Uterus (tissue), 4 donors: Measurements from ENCODE around the gene HSH2D. TPM values are rescaled to one million over a fixed set of nuclear protein-coding genes. Genes with fewer than 3 reads are reported as not detected.
"Not testable (repeated sequence)": the region's sequence is repeated elsewhere in the genome, so short reads cannot be mapped to it uniquely, and the experiment has no call there.

Experiments used
- DNase-seq, 2 donors: peaks; one replicate each; pipeline ENCODE4 v3.0.0-alpha.2; 2019 to 2020
- H3K27ac ChIP-seq, 2 donors: fragments of 200-600 bp; sonication (generic); 1 replicate in 1 of 2; 2 replicates in 1 of 2; pipeline ENCODE4 v1.5.1; 2016 to 2018
- H3K27me3 ChIP-seq, 2 donors: fragments of 200-600 bp; sonication (generic); one replicate each; pipeline ENCODE4 v1.5.1; 2018 to 2019; ENCODE audit warnings: control low read depth in 1 of 2
- H3K36me3 ChIP-seq, 2 donors: fragments of 200-600 bp; sonication (generic); one replicate each; pipeline ENCODE4 v1.5.1; 2019; ENCODE audit warnings: control low read depth in 1 of 2
- H3K4me1 ChIP-seq, 2 donors: fragments of 200-600 bp; sonication (generic); one replicate each; pipeline ENCODE4 v1.5.1; 2018 to 2019; ENCODE audit warnings: control low read depth in 1 of 2
- H3K4me3 ChIP-seq, 2 donors: fragments of 200-600 bp; sonication (generic); 1 replicate in 1 of 2; 2 replicates in 1 of 2; pipeline ENCODE4 v1.5.1; 2018 to 2019; ENCODE audit warnings: mild to moderate bottlenecking in 1 of 2
- H3K9me3 ChIP-seq, 2 donors: fragments of 200-600 bp; sonication (generic); one replicate each; pipeline ENCODE4 v1.5.1; 2019; ENCODE audit warnings: control low read depth in 1 of 2
- POLR2A ChIP-seq, 2 donors: fragments of 450-650 bp; IDR thresholded peaks; one replicate each; pipeline ENCODE4 v1.6.1; 2016; ENCODE audit warnings: antibody characterized with exemption in 2 of 2, mild to moderate bottlenecking in 1 of 2, moderate library complexity in 1 of 2
- intact Hi-C: fragments of 100-400 bp; cut with DNase I; formaldehyde crosslinking; loops from one replicate; pipeline ENCODE4 v1.15.1; 2023; ENCODE audit warnings: low total_unique reads
- total RNA-seq, 4 donors: library from RNA; depleted of rRNA in 3 of 4; stranded (reverse); fragments of >200 nt in 3 of 4; gene quantifications; one replicate each; pipeline versions ENCODE4 v1.1.0 to v1.2.4, GENCODE V29; 2014 to 2023
- TF ChIP-seq, protein P1 (sequence below), 4 experiments: fragments of 200-600 bp in 2 of 4; fragments of 450-650 bp in 2 of 4; sonication (generic) in 2 of 4; IDR thresholded peaks; one replicate each; pipeline ENCODE4 v1.5.1; 2016 to 2019; ENCODE audit warnings: antibody characterized with exemption in 4 of 4, mild to moderate bottlenecking in 2 of 4, moderate library complexity in 1 of 4
- donor health status: DM: yes; HTN: yes; CAD: no.

Gene HSH2D
- total RNA-seq, 4 donors from 2014 or later = 1.4 to 3.1 (median 2.4) TPM; not detected in 1

DNA sequence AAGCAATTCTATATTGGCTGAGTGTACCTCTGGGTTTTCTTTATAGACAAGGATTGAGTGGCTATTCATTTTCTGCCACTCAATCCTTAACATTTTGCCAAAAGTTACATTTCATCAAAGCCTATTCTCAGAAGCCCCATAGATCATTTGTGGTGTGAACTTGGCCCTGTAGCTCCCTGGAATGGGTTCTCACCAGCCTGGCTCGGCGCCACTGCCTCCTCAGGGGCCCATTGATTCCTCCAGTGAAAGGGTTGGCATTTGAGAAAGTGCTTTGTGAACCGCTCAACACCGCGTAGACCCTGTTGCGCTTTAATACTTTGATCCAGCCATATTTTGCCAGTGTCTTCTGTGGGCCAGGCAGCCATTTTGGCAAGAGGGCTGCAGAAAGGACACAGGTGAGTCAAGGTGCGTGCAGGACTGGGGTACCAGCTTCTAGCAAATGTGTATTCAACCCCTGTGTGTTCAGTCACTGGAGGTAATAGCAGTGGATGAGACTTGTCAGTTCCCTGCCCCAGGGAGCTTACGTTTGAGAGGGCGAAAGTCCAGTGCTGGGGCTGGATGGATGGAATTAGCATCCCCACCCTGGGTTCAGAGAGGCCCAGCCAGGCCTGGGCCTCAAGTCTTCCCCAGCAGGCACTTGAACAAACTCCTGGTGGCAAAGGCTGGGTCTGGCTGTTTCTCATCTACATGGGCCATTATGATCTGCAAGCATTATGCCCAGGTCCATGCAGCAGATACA is 28.0 kb upstream of the HSH2D start:
- no peak overlapping the region for H3K27ac ChIP-seq
- H3K27me3 ChIP-seq = no peaks in the 10 kb centered on the region
- no peaks in the 10 kb centered on the region for H3K9me3 ChIP-seq
- H3K36me3 ChIP-seq = no peaks in the 10 kb centered on the region
- H3K4me1 ChIP-seq = peaks cover 7 to 19% of the 10 kb centered on the region in 2 donors
- no peak for DNase-seq
- intact Hi-C loops = no loop called here
- TF ChIP-seq, protein P1, sequence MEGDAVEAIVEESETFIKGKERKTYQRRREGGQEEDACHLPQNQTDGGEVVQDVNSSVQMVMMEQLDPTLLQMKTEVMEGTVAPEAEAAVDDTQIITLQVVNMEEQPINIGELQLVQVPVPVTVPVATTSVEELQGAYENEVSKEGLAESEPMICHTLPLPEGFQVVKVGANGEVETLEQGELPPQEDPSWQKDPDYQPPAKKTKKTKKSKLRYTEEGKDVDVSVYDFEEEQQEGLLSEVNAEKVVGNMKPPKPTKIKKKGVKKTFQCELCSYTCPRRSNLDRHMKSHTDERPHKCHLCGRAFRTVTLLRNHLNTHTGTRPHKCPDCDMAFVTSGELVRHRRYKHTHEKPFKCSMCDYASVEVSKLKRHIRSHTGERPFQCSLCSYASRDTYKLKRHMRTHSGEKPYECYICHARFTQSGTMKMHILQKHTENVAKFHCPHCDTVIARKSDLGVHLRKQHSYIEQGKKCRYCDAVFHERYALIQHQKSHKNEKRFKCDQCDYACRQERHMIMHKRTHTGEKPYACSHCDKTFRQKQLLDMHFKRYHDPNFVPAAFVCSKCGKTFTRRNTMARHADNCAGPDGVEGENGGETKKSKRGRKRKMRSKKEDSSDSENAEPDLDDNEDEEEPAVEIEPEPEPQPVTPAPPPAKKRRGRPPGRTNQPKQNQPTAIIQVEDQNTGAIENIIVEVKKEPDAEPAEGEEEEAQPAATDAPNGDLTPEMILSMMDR (IDR thresholded peaks at IDR 0.05) = no peak
- no peak for TF ChIP-seq POLR2A (IDR thresholded peaks at IDR 0.05)
- H3K4me3 ChIP-seq = no peak overlapping the region

DNA sequence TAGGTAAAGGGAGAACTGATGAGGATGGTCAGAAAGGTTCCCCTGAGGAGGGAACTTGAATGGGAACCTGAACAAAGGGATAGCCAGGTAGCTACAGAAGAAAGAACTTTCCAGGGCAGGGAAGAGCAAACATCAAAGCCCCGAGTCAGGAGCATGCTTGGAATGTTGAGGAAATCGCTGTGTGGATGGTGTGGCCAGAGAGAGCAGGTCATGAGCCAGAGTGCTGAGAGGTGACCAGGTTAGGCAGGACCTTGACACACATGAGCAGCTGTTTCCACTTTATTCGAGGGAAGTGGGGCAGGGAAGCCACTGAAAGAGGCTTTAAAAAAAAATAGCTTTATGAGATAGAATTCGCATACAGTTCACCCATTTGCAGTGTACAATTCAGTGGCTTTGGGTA is 27.4 kb upstream of the HSH2D start:
- no peak for TF ChIP-seq POLR2A (IDR thresholded peaks at IDR 0.05)
- TF ChIP-seq, protein P1 (IDR thresholded peaks at IDR 0.05) = no peak
- H3K27me3 ChIP-seq = no peaks in the 10 kb centered on the region
- no peak overlapping the region for H3K4me3 ChIP-seq
- no peaks in the 10 kb centered on the region for H3K9me3 ChIP-seq
- intact Hi-C loops = no loop called here
- no peak overlapping the region for H3K27ac ChIP-seq
- peaks cover 7 to 19% of the 10 kb centered on the region in 2 donors for H3K4me1 ChIP-seq
- H3K36me3 ChIP-seq = no peaks in the 10 kb centered on the region
- no peak for DNase-seq

DNA sequence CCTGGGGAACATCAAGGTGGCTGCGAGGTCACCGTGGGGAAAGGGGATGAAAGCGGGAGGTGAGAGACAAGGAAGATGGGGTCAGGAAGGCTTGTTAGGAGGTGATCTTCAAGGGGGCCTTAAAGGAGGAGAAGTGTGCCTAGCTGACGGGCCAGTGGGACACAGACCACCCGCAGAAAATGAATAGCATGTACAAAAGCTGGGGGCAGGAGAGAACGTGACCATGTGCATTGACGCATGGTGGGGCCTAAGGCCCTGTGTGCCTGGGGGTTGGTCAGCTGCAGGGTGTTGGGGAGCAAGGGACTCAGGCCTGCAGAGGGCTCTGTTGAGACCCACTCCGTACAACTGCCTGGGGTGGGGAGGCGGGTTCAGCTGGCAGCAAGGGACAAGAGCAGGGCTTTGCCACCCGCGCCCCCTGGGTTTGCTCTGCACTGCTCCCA is 25.9 kb upstream of the HSH2D start:
- peaks cover 4 to 14% of the 10 kb centered on the region in 2 donors for H3K4me1 ChIP-seq
- no peak overlapping the region for H3K27ac ChIP-seq

DNA sequence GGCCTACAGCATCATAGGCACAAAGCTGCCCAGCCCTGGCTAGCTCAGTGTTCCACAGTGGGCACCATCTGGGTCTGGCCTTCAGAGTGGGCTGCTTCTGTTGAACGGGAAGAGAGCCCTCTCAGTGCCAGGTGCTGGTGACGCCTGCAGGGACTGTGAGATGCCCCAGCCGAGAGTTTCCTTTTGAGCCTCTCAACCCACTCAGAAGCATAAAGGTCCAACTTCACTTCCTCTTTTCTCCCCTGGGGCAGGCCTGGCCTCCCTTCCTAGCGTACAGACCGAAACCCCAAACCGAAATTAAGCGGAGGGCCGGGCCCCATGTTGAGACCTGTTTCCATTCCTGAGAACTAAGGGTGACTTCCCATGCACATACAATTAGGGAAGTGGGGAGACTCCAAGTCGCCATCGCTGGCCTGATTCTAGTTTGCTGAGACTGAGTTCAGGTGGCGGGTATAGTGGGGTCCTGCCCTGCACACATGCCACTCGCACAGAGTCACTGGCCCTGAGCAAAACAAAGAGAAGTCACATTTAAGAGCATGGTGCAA is 24.9 kb upstream of the HSH2D start:
- intact Hi-C loops = no loop called here
- no peaks in the 10 kb centered on the region for H3K36me3 ChIP-seq
- no peak for TF ChIP-seq POLR2A (IDR thresholded peaks at IDR 0.05)
- TF ChIP-seq, protein P1 (IDR thresholded peaks at IDR 0.05) = no peak
- H3K4me3 ChIP-seq = no peak overlapping the region
- no peak overlapping the region for H3K27ac ChIP-seq
- H3K9me3 ChIP-seq = no peaks in the 10 kb centered on the region
- no peaks in the 10 kb centered on the region for H3K27me3 ChIP-seq
- peaks cover 0 to 10% of the 10 kb centered on the region in 2 donors for H3K4me1 ChIP-seq
- DNase-seq = no peak

More for the DNA sequence above, 25.9 kb upstream of the HSH2D start:
- no peak for DNase-seq
- H3K4me3 ChIP-seq = no peak overlapping the region
- no peaks in the 10 kb centered on the region for H3K36me3 ChIP-seq
- intact Hi-C loops = no loop called here
- H3K27me3 ChIP-seq = no peaks in the 10 kb centered on the region
- no peaks in the 10 kb centered on the region for H3K9me3 ChIP-seq
- TF ChIP-seq, protein P1 (IDR thresholded peaks at IDR 0.05) = no peak
- TF ChIP-seq POLR2A (IDR thresholded peaks at IDR 0.05) = no peak

DNA sequence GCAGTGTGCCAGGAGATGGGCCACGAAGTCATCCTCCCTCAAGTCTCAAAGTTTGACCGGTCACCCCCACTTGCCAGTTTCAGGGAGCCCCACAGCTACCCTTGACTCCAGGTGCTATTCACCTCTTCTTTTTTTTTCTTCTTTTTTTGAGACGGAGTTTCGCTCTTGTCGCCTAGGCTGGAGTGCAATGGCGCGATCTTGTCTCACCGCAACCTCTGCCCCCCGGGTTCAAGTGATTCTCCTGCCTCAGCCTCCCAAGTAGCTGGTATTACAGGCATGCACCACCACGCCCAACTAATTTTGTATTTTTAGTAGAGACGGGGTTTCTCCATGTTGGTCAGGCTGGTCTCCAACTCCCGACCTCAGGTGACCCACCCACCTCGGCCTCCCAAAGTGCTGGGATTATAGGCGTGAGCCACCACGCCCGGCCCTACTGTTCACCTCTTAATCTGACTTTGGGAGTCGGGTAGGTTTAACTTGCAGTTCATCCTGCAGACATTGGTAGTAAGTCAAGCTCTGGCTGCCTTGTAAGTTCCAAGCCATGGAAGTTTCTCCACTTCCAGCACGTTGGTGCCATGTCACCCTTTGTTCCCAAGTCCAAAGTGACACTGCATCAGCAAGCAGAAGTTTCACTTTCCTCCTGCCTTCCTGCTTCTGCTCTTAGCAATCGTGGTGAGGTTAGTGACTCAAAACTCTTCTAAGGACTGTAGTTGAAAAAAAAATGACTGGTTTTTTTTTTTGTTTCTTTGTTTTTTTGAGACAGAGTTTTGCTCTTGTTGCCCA is 24.2 kb upstream of the HSH2D start:
- H3K36me3 ChIP-seq, H3K27ac ChIP-seq, DNase-seq, H3K27me3 ChIP-seq, intact Hi-C loops, H3K9me3 ChIP-seq, H3K4me1 ChIP-seq, H3K4me3 ChIP-seq: not testable (repeated sequence)
